ENCODE measurements around the gene DGKD.

DGKD gene

GRCh38 chr2:233448575-233448974, 94.3 kb downstream of the DGKD start:
- peak; percentile 43 for DNase-seq

- DNase-seq: peak; percentile 24
Observed at GRCh38 chr2:233449081-233449901, 95.0 kb downstream of the DGKD start.

GRCh38 chr2:233449921-233450863, 95.9 kb downstream of the DGKD start:
- DNase-seq: no peak

GRCh38 chr2:233450864-233451575, 96.7 kb downstream of the DGKD start:
- DNase-seq: no peak

- DNase-seq: no peak
Observed at GRCh38 chr2:233451950-233452349, 97.7 kb downstream of the DGKD start.

- DNase-seq: no peak
Observed at GRCh38 chr2:233453111-233453915, 99.0 kb downstream of the DGKD start.

GRCh38 chr2:233453916-233454315, 99.6 kb downstream of the DGKD start:
- DNase-seq: no peak

- no peak for DNase-seq
Observed at GRCh38 chr2:233455006-233455405, 100.7 kb downstream of the DGKD start.

- DNase-seq: no peak
Observed at GRCh38 chr2:233455491-233455890, 101.2 kb downstream of the DGKD start.

GRCh38 chr2:233456111-233456510, 101.8 kb downstream of the DGKD start:
- no peak for DNase-seq

GRCh38 chr2:233456934-233457333, 102.6 kb downstream of the DGKD start:
- DNase-seq: no peak

- no peak for DNase-seq
Observed at GRCh38 chr2:233457356-233457755, 103.1 kb downstream of the DGKD start.

GRCh38 chr2:233458031-233458610, 103.8 kb downstream of the DGKD start:
- DNase-seq: no peak

- no peak for DNase-seq
Observed at GRCh38 chr2:233458826-233459225, 104.5 kb downstream of the DGKD start.

- no peak for DNase-seq
Observed at GRCh38 chr2:233459426-233459825, 105.1 kb downstream of the DGKD start.

GRCh38 chr2:233460726-233461441, 106.6 kb downstream of the DGKD start:
- DNase-seq: no peak

GRCh38 chr2:233461481-233461891, 107.2 kb downstream of the DGKD start:
- DNase-seq: no peak

- no peak for DNase-seq
Observed at GRCh38 chr2:233462202-233462785, 108.0 kb downstream of the DGKD start.

GRCh38 chr2:233462826-233463470, 108.7 kb downstream of the DGKD start:
- DNase-seq: no peak

GRCh38 chr2:233463586-233463985, 109.3 kb downstream of the DGKD start:
- DNase-seq: no peak
